WTC11 (cell line): ENCODE results near the gene PHACTR2.

Experiments
- ATF2 ChIP-seq: sonication (generic); formaldehyde crosslinking; IDR thresholded peaks from 2 replicates; pipeline ENCODE4 v1.8.1; 2022; ENCODE audit warnings: low read depth, missing genetic modification reagents, borderline replicate concordance
- CTCF ChIP-seq: fragments of 200-600 bp; IDR thresholded peaks from 2 replicates; pipeline ENCODE4 v1.8.0; 2022; ENCODE audit warnings: antibody characterized with exemption
- E2F5 ChIP-seq: sonication (generic); formaldehyde crosslinking; IDR thresholded peaks from 2 replicates; pipeline ENCODE4 v1.8.1; 2022; ENCODE audit warnings: mild to moderate bottlenecking, moderate library complexity, missing genetic modification reagents
- RELA ChIP-seq: sonication (generic); formaldehyde crosslinking; IDR thresholded peaks from 2 replicates; pipeline ENCODE4 v1.8.1; 2022; ENCODE audit warnings: missing genetic modification reagents, mild to moderate bottlenecking, borderline replicate concordance
- SMAD4 ChIP-seq: sonication (generic); formaldehyde crosslinking; IDR thresholded peaks from 2 replicates; pipeline ENCODE4 v1.8.0; 2022; ENCODE audit warnings: mild to moderate bottlenecking, missing genetic modification reagents
- SP1 ChIP-seq: sonication (generic); formaldehyde crosslinking; conservative IDR thresholded peaks from 2 replicates; pipeline ENCODE4 v1.8.1; 2022; ENCODE audit warnings: missing genetic modification reagents
- USF2 ChIP-seq: sonication (generic); formaldehyde crosslinking; IDR thresholded peaks from 2 replicates; pipeline ENCODE4 v1.8.1; 2023; ENCODE audit warnings: mild to moderate bottlenecking, missing genetic modification reagents, moderate library complexity
- TF ChIP-seq, protein P1 (sequence below): sonication (generic); formaldehyde crosslinking; conservative IDR thresholded peaks from 2 replicates; pipeline ENCODE4 v1.8.1; 2022; ENCODE audit warnings: mild to moderate bottlenecking, missing genetic modification reagents
- TF ChIP-seq, protein P2 (sequence below): sonication (generic); formaldehyde crosslinking; IDR thresholded peaks from 2 replicates; pipeline ENCODE4 v1.8.1; 2023; ENCODE audit warnings: mild to moderate bottlenecking, missing genetic modification reagents
- TF ChIP-seq, protein P3 (sequence below): sonication (generic); formaldehyde crosslinking; IDR thresholded peaks from 2 replicates; pipeline ENCODE4 v1.8.1; 2022; ENCODE audit warnings: missing genetic modification reagents, borderline replicate concordance

DNA sequence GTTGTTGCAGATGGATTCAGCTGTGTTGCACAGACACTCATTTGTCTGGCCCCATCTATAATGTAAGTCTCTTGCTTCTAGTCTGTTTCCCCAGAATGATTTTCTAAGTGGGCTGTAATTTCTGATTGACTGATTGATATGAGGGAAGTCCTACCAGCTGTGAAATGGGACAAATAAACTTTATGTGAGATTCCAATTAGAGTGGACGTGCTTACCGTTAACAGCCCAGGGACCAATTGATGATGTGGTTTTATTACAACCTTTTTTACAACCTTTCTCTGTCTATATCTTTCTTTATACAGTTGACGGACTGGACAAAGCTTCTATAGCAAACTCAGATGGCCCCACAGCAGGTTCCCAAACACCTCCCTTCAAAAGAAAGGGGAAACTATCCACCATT, 33.9 kb downstream of the PHACTR2 start:
- TF ChIP-seq USF2 (CRISPR knock-in tag), result no peak
- TF ChIP-seq SP1, result no peak
- no peak for TF ChIP-seq SMAD4 (CRISPR knock-in tag)
- TF ChIP-seq CTCF, result no peak
- no peak for TF ChIP-seq ATF2 (CRISPR knock-in tag)
- TF ChIP-seq RELA (CRISPR knock-in tag), result no peak
- TF ChIP-seq, protein P1, sequence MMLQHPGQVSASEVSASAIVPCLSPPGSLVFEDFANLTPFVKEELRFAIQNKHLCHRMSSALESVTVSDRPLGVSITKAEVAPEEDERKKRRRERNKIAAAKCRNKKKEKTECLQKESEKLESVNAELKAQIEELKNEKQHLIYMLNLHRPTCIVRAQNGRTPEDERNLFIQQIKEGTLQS, result no peak
- TF ChIP-seq E2F5 (CRISPR knock-in tag), result no peak
- TF ChIP-seq, protein P2, sequence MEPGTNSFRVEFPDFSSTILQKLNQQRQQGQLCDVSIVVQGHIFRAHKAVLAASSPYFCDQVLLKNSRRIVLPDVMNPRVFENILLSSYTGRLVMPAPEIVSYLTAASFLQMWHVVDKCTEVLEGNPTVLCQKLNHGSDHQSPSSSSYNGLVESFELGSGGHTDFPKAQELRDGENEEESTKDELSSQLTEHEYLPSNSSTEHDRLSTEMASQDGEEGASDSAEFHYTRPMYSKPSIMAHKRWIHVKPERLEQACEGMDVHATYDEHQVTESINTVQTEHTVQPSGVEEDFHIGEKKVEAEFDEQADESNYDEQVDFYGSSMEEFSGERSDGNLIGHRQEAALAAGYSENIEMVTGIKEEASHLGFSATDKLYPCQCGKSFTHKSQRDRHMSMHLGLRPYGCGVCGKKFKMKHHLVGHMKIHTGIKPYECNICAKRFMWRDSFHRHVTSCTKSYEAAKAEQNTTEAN (CRISPR knock-in tag), result no peak
- TF ChIP-seq, protein P3, sequence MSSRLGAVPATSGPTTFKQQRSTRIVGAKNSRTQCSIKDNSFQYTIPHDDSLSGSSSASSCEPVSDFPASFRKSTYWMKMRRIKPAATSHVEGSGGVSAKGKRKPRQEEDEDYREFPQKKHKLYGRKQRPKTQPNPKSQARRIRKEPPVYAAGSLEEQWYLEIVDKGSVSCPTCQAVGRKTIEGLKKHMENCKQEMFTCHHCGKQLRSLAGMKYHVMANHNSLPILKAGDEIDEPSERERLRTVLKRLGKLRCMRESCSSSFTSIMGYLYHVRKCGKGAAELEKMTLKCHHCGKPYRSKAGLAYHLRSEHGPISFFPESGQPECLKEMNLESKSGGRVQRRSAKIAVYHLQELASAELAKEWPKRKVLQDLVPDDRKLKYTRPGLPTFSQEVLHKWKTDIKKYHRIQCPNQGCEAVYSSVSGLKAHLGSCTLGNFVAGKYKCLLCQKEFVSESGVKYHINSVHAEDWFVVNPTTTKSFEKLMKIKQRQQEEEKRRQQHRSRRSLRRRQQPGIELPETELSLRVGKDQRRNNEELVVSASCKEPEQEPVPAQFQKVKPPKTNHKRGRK, result no peak
